SU-DHL-6 (cell line): Measurements from ENCODE around the gene TRIP4.

Source experiments
- H2AFZ ChIP-seq: fragments of 200-600 bp; sonication (generic); 2 replicates; pipeline ENCODE4 v1.6.1; 2014; ENCODE audit warnings: low read depth, mild to moderate bottlenecking, moderate library complexity, mixed read lengths, antibody characterized with exemption, low read length; ENCODE audit not compliant: severe bottlenecking
- H3F3A ChIP-seq: fragments of 200-600 bp; shearing (Covaris generic); 2 replicates; pipeline ENCODE4 v1.6.0; 2016; ENCODE audit warnings: antibody characterized with exemption, mild to moderate bottlenecking; ENCODE audit not compliant: insufficient read depth
- H3K27ac ChIP-seq: fragments of 200-600 bp; sonication (generic); 2 replicates; pipeline ENCODE4 v1.5.1; 2016; ENCODE audit warnings: low read depth, mild to moderate bottlenecking, low read length, moderate library complexity, mixed read lengths
- H3K27me3 ChIP-seq: fragments of 200-600 bp; sonication (generic), shearing (Covaris generic); 2 replicates; pipeline ENCODE4 v1.6.0; 2014; ENCODE audit warnings: mild to moderate bottlenecking, low read length
- H3K36me3 ChIP-seq: fragments of 200-600 bp; sonication (generic); 2 replicates; pipeline ENCODE4 v1.6.1; 2014; ENCODE audit warnings: mild to moderate bottlenecking, low read length, mixed read lengths
- H3K4me2 ChIP-seq: fragments of 300-600, 200-600 bp; shearing (Covaris generic), sonication (generic); 2 replicates; pipeline ENCODE4 v1.6.0; 2014; ENCODE audit warnings: low read length, low read depth, mild to moderate bottlenecking; ENCODE audit not compliant: poor library complexity, severe bottlenecking
- H3K4me3 ChIP-seq: fragments of 200-600 bp; sonication (generic); 2 replicates; pipeline ENCODE4 v1.5.1; 2014; ENCODE audit warnings: antibody characterized with exemption, low read length, mild to moderate bottlenecking, mixed read lengths; ENCODE audit not compliant: insufficient read depth, poor library complexity, severe bottlenecking
- H3K79me2 ChIP-seq: fragments of 200-600 bp; sonication (generic); 2 replicates; pipeline ENCODE4 v1.6.1; 2014; ENCODE audit warnings: mild to moderate bottlenecking, low read length, moderate library complexity; ENCODE audit not compliant: insufficient read depth
- H3K9ac ChIP-seq: fragments of 200-600 bp; sonication (generic); 2 replicates; pipeline ENCODE4 v1.7.0; 2014; ENCODE audit warnings: mild to moderate bottlenecking, low read length
- H3K9me2 ChIP-seq: fragments of 200-600 bp; sonication (generic); replicated peaks from 2 replicates; pipeline ENCODE4 v1.6.1; 2014; ENCODE audit warnings: low read length; ENCODE audit not compliant: insufficient read depth
- H3K9me3 ChIP-seq: fragments of 200-600 bp; sonication (generic); 2 replicates; pipeline ENCODE4 v1.6.1; 2014; ENCODE audit warnings: low read length, mixed read lengths; ENCODE audit not compliant: insufficient read depth
- H4K20me1 ChIP-seq: fragments of 200-600 bp; sonication (generic); 2 replicates; pipeline ENCODE4 v1.6.1; 2014; ENCODE audit warnings: low read depth, mild to moderate bottlenecking, antibody characterized with exemption, low read length, moderate library complexity, mixed read lengths
- EZH2phosphoT487 ChIP-seq: fragments of 200-600 bp; sonication (generic), shearing (Covaris generic); conservative IDR thresholded peaks from 2 replicates; pipeline ENCODE4 v1.6.1; 2018; ENCODE audit warnings: mild to moderate bottlenecking, antibody characterized with exemption, low read length, moderate library complexity, mixed read lengths
- TF ChIP-seq, protein P1 (sequence below): fragments of 200-600 bp; sonication (generic); IDR thresholded peaks from one replicate; pipeline ENCODE4 v1.5.1; 2017; ENCODE audit warnings: antibody characterized with exemption, mild to moderate bottlenecking, low read length, moderate library complexity; ENCODE audit not compliant: insufficient read depth, poor library complexity, severe bottlenecking

TRIP4 gene

DNA sequence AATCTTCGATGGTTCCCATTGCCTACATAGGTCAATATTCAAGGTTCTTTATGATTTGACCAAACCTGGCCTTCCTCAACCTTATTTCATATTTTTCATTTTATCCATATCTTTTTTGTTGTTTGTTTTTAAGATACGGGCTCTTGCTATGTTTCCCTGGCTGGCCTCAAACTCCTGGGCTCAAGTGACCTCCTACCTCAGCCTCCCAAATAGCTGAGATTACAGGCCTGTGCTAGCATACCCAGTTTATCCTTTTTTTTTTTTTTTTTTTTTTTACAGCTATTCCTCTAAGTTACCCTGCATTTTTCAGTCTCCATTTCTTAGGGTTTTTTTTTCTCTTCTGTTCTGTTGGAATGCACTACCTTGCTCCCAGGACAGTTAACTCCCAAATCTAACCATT, 87.2 kb downstream of the TRIP4 start:
- Histone ChIP-seq H3K27ac (no peak overlapping the region), H3F3A (no peaks in the 10 kb centered on the region), H2AFZ (no peak overlapping the region), H3K9me3 (no peaks in the 10 kb centered on the region), H3K4me2 (no peak overlapping the region), H3K27me3 (no peaks in the 10 kb centered on the region), H3K79me2 (peaks cover 51% of the 10 kb centered on the region), H4K20me1 (no peaks in the 10 kb centered on the region), H3K4me3 (no peak overlapping the region), H3K9ac (no peak overlapping the region), H3K9me2 (no peaks in the 10 kb centered on the region), H3K36me3 (no peaks in the 10 kb centered on the region)
- TF ChIP-seq, protein P1, sequence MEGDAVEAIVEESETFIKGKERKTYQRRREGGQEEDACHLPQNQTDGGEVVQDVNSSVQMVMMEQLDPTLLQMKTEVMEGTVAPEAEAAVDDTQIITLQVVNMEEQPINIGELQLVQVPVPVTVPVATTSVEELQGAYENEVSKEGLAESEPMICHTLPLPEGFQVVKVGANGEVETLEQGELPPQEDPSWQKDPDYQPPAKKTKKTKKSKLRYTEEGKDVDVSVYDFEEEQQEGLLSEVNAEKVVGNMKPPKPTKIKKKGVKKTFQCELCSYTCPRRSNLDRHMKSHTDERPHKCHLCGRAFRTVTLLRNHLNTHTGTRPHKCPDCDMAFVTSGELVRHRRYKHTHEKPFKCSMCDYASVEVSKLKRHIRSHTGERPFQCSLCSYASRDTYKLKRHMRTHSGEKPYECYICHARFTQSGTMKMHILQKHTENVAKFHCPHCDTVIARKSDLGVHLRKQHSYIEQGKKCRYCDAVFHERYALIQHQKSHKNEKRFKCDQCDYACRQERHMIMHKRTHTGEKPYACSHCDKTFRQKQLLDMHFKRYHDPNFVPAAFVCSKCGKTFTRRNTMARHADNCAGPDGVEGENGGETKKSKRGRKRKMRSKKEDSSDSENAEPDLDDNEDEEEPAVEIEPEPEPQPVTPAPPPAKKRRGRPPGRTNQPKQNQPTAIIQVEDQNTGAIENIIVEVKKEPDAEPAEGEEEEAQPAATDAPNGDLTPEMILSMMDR: no peak
- TF ChIP-seq EZH2phosphoT487: no peak

DNA sequence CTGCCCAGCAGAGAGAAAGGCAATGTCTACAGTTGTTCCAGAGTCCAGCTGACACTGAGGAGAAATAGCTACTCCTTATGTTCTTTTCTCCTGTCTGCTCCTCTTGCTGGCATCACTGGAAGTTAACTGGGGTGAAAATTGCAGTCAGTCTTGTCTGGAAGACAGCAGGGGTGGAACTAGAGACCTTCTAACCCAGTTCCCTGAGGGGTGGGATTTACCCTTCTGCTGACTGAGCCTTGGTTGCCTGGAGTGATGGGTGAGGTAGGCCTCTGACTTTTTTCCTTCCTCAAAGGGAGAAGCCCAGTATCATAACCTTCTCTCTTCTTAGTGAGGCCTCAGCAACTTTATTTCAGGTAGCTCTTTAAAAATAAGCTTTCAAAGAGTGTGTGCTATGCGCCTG, 88.9 kb downstream of the TRIP4 start:
- Histone ChIP-seq H3K36me3 (no peaks in the 10 kb centered on the region), H3K9ac (no peak overlapping the region), H3F3A (no peaks in the 10 kb centered on the region), H3K27me3 (no peaks in the 10 kb centered on the region), H3K27ac (no peak overlapping the region), H2AFZ (no peak overlapping the region), H4K20me1 (no peaks in the 10 kb centered on the region), H3K9me2 (no peaks in the 10 kb centered on the region), H3K79me2 (peaks cover 38% of the 10 kb centered on the region), H3K4me2 (no peak overlapping the region), H3K9me3 (no peaks in the 10 kb centered on the region), H3K4me3 (no peak overlapping the region)
- no peak for TF ChIP-seq EZH2phosphoT487
- TF ChIP-seq, protein P1: no peak

DNA sequence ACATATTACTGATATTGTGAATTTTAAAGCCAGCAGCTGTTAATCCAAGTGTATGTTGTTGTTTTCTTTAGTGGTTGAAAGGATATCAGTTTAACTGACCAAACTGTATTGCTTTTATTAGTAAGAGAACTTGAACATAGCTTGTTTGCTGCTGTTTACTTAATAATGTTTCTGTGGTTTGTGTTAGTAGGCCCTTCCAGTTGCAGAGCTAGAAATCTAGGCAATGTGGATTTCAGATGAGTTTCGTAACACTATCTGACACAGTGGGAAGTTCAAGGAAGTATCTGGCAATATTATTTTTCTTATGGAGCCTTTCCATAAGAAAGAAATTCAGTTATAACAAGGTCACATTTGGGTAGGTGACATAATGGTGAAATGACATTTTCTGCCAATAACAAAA, 91.2 kb downstream of the TRIP4 start:
- Histone ChIP-seq H4K20me1 (no peaks in the 10 kb centered on the region), H3K4me2 (no peak overlapping the region), H2AFZ (no peak overlapping the region), H3K4me3 (no peak overlapping the region), H3K9ac (no peak overlapping the region), H3K9me3 (no peaks in the 10 kb centered on the region), H3K27me3 (no peaks in the 10 kb centered on the region), H3K36me3 (no peaks in the 10 kb centered on the region), H3K9me2 (no peaks in the 10 kb centered on the region), H3F3A (no peaks in the 10 kb centered on the region), H3K79me2 (peaks cover 31% of the 10 kb centered on the region), H3K27ac (no peak overlapping the region)
- no peak for TF ChIP-seq EZH2phosphoT487
- TF ChIP-seq, protein P1: no peak

DNA sequence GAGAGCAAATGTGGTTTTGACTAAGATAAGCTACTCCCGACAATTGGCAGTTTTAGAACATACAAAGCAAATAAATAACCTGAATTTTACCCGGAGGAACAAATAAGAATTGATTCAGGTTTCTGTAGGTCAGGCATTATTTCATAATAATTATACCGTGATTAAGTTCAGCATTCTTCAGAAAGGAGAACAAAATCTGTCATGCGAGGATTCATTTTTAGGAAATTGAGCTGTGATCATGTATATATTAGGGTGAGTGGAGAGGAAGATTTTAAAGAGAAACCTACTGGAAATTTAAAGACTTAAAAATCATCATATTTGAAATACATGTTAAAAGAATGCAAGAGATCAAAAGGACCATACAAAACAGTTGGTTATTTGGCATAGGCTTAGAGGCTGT, 93.3 kb downstream of the TRIP4 start:
- Histone ChIP-seq H3F3A (no peaks in the 10 kb centered on the region), H3K9me3 (no peaks in the 10 kb centered on the region), H3K9me2 (no peaks in the 10 kb centered on the region), H2AFZ (no peak overlapping the region), H3K9ac (no peak overlapping the region), H3K27ac (no peak overlapping the region), H3K27me3 (no peaks in the 10 kb centered on the region), H3K36me3 (no peaks in the 10 kb centered on the region), H3K4me2 (no peak overlapping the region), H3K79me2 (peaks cover 25% of the 10 kb centered on the region), H4K20me1 (no peaks in the 10 kb centered on the region), H3K4me3 (no peak overlapping the region)
- no peak for TF ChIP-seq EZH2phosphoT487
- TF ChIP-seq, protein P1: no peak
